AG20443 (cell line): ENCODE measurements around the gene NRF1.
"Not testable (repeated sequence)": the region's sequence is repeated elsewhere in the genome, so short reads cannot be mapped to it uniquely, and the experiment has no call there.

Source experiments
- DNase-seq: peaks from one replicate; pipeline ENCODE4 v3.0.0; 2012; ENCODE audit warnings: low spot score, mixed read lengths

The NRF1 gene

DNA sequence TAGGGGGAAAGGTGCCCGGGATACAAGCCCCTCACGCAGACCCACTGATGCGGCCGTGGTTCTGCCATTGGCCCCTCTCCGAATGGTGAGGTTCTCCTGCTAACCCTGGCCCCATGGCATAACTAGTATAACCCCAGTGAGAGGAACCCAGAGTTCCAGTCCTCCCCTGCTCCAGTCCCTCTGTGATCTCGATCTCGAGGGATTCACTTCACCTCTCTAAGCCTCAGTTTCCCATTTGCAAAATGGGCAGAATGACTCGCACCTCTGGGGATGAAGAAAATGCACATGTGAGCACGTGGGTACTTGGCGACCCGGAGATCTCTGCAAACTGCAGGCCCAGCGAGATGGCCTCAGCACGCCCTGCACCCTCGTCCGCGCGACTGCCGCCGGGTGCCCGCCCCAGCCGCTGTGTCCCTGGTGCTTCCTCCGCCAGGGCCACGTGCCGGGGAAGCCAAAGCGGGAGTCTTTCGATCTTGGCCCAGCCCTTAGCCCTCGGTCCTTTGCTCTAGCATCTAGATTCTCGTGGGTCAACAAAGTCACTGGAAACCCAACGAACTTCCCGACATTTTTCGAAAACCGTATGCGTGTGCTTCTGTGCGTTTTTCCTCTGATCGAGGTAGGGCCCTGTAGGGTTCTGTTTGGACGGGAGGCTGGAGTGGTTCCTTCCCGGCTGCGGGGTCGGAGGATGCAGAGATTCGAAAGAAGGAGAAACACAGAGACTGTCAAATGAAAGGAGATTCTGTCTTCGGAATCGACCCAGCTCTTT, 171.5 kb downstream of the NRF1 start:
- no peak for DNase-seq

DNA sequence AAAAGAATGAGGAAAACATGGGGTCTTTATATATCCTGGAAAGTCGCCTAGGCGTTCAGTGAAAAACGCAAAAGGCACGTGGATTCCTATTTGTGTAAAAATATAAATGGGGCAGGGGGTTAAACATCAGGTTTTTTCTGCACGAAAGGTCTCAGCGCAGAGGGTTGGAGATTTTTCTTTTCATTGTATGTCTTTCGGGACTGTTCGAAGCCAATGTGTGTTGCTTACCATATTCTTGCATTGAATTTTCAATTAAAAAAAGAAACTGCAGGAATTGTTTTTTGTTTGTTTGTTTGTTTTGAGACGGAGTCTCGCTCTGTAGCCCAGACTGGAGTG, 172.0 kb downstream of the NRF1 start:
- DNase-seq: no peak

DNA sequence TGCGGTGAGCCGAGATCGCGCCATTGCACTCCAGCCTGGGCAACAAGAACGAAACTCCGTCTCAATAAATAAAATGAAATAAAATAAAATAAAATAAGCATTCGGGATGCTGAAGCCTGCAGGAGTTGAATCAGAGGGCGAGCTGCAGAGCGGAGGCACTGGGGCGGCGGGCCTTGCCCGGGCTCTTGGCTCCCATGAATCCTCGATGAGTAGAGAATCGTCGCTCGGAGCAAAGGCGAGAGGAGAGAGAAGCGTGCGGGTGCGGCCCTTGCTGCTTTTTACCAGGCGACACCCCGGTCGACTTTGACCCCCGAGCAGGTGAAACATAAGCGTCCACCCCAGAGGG, 172.9 kb downstream of the NRF1 start:
- no peak for DNase-seq

DNA sequence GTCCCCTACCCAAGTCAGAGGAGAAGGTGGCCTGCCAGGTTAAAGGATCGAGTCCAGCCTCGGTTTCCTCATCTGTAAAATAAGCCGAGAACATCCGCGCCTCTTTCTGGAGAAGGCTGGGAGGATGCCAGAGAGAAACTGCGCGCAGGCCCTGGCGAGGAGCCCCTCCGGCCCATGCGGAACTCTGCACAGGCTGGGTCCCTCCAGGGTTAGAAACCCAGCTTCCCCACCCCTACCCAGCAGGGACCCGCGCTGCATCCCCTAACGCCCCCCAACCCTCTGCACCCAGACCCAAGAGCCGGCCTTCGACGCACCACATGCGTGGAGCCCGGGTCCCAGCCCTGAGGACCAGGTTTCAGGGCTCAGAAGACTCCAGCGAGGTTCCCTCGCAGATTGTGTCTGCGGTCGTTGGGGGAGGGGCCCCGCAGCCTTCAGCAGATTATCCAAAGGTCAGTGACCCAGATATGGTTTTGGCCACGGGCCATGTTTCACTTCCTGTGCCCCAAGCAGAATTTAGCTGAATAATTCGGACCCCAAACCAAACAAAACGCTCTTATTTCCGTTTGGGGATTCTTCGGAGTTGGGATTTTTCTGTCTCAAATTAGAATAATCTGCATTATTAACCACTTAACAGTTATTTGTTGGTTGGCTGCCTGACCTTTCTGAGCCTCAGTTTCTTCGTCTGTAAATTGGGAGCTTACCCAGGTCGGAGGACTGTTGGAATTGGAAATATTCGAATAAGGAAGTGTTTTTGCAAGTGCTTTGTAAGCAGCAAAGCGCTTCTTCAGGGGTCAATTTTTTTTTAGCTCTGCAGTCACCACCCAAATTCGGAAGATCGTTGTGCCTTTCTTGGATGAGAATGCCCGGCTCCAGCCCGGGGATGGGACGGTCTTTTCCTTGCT, 173.5 kb downstream of the NRF1 start:
- DNase-seq: no peak

DNA sequence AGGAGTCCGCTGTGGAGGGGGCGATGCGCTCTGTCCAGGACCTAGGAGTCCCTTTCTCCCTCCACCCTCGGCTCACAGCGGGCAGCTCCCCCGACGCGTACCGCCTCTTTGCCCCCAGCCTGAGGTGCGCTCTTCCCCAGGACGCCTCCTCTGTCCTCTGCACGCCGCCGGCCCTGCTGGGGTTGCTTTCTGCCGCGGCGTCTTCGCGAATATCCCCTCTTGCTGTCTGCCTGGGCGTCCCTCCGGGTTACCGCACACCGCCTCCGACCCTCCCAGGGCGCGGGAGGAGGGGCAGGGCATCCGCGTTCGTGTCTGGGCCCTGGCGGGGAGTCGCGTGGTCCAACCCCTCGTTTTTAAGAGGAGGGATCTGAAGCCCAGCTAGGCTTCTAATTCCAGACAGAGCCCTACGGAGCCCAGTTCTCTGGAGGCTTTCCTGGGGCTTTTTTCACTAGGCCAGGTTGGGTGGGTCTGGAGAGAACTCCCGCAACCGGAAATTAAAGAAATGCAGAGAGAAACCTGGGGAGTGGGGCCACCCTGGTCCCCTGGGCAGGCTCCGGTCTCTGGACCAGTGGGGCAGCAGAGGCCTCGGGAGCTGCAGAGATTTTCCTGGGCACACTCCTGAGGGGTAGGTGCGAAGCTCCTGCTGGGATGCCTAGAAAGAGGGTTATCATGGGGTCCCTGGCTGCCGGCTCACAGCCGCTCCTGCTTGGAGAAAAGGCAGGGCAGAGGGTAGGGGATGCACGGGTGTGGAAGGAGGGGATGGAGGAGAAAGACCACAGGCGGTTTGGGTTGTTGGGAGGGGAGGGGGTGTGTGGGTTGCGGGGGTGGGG, 174.4 kb downstream of the NRF1 start:
- DNase-seq: no peak

DNA sequence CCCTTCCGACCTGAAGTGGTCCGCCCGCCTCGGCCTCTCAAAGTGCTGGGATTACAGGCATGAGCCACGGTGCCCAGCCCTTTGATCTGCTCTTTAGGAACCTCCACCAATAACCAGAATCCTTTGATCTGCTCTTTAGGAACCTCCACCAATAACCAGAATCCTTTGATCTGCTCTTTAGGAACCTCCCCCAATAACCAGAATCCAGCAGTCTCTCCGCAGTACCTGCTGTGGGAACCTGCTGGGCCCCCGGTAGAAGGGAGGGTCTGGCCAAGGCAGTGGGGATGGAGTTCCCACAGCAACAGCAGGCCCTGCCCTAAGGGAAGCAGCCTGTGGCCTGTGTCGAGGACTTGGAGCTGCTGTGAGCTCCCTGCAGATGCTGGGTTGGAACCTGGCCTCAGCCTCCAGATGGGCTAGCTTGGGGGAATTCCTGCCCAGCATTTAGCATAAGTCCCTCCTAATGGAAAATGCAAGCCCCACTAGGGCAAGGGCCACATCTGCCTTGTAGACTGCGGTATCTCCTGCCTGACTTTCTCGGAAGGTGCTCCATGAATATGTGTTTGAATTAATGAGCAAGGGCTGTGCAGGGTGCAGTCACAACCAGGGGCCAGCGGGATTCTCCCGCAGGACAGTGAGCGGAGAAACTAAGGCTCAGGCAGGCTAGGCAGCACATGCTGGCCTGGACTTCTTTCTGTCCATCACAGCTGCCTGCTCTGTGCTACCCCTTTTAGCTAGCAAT, 175.5 kb downstream of the NRF1 start:
- DNase-seq: no peak

DNA sequence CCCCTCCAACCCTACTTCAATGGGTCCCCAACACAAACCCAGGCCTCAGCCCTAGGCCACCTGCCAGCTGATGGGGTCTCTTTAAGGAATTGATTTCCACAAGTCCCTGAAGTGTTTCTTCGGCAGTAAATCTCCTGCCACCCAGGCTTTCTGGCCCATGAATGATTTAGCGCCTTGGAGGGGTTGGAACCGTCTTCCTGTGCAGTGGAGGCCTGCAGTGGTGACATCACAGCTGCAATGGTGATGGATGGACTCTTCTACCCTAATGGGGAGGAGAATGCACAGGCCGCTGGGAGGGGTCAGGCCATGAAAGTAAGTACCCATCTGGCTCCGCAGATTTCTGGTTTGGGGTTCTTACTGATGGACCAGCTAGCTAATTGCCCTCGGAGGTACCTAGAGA, 177.5 kb downstream of the NRF1 start:
- no peak for DNase-seq

DNA sequence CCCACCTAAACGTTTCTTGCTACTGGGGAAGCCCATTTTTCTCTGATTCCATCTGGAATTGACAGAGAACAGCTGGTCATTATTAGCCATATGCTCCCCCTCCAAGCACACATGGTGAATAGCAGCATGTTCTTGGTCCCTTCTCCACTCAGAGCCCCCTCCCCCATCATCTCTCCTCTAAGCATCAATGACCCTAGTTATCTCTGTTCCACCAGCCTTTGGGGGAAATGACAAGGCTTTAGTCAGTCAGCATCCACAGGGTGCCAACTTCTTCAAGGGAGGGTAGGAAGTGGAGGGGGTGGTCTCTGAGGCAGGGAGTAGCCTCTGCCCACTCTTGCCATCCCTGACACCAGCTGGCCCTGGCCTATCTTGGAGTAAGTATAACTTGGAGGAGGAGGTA, 178.1 kb downstream of the NRF1 start:
- no peak for DNase-seq

DNA sequence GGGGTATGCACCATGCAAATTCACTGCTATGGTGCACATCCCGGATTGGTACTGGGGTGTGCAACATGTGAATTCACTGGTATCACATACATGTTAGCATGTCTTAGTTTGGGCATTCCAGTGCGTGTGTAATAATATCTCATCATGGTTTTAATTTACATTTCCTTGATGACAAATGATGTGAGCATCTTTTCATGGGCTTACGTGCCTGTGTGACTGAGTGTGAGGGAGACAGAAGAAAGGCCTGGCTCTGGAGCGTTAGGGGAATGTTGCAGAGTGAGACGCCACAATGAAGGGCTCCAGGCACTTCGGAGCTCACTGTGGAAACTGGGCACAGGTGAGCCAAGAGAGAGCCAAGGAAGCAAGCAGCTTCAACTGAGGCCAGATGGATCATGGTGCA, 178.6 kb downstream of the NRF1 start:
- DNase-seq: no peak

DNA sequence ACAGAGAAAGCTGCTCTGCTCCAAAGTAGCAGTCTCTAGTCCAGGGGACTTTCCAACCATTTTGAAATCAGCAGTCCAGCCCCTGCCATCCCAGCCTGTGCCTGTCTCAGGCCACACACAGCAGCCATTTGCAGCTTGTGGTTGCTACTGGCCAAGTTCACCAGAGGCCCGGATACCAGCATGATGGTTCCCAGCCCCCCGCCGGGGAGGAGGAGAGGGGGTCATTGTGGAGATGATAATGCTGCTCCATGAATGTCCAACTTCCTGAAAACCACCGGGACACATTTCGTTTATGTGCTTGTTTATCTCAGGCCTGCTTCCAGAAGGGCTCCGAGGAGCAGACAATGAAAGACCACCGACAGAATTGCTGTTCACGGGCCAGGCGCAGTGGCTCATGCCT, 181.2 kb downstream of the NRF1 start:
- DNase-seq: no peak

DNA sequence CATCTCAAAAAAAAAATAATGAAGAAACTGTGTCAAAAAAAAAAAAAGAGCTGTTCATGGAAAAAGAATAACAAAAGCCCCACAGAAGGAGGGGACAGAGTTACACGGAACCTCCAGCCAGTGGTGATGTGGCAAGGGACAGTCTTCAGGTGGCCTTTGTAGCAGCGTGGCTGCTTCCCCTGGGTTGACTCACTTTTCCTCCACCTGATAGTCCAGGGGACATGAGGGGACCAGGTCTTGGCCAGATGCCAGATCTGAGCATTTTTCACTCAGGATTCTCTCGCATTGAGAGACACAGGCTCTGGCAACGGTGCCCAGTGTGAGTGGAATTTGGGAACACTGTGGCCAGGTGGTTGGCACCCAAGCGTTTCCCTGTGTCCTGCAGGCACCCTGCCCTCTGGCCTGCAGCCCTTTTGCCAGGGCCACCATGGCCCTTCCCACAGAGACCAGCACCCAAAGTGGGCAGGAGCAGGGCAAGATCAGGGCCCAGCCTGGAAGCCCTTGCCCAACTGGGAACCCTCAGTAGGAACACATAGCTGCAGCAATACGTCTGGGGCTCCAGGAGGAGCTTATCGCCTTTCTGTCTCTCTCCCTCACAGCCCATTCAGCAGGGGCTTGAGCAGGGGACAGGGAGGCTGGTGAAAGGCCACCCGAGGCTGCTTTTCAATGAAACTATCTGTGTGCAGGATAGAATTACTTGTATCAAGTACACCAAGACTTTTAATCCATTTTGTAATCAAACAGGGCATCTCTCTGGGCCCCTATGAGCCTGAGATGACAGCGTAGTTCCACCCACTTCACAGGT, 182.2 kb downstream of the NRF1 start:
- DNase-seq: no peak

DNA sequence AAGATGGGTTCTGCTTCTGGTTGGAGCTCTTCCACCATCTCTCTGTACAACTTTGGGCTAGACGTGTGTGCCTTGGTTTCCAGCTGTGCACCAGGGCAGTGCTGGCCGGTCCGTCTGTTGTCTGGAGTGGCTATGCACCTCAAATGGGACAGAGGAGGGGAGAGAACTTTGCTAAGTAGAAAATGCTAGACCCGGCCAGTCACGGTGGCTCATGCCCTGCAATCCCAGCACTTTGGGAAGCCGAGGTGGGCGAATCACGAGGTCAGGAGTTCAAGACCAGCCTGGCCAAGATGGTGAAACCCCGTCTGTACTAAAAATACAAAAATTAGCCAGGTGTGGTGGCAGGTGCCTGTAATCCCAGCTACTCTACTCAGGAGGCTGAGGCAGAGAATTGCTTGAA, 182.9 kb downstream of the NRF1 start:
- not testable (repeated sequence) for DNase-seq

DNA sequence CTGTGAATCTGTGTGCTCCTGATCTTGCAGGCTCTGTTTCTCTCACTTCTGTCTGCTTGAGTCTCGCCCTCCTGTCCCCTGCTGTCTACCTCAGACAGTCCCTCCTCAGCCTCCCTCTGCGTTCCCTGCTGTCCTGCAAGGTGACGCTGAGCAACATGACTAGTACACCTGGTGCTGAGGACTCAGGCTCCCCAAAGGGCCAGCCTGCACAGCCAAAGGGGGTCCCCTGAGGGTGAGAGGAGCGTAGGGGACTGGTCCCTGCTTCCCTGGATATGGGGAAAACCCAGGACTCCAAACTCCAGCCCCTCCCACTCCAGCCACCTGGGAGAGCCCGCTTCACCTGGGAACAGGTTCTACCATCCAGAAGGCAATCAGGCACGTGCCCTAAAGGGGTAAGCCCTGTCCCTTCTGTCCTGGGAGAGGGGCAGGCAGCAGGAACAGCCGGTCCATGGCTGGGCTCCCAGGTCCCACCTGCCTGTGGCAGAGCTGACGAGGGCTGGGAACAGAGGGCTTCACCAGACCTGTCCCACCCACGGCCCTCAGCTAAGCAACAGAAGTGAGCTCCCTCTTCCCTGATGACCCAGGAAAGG, 184.8 kb downstream of the NRF1 start:
- no peak for DNase-seq

DNA sequence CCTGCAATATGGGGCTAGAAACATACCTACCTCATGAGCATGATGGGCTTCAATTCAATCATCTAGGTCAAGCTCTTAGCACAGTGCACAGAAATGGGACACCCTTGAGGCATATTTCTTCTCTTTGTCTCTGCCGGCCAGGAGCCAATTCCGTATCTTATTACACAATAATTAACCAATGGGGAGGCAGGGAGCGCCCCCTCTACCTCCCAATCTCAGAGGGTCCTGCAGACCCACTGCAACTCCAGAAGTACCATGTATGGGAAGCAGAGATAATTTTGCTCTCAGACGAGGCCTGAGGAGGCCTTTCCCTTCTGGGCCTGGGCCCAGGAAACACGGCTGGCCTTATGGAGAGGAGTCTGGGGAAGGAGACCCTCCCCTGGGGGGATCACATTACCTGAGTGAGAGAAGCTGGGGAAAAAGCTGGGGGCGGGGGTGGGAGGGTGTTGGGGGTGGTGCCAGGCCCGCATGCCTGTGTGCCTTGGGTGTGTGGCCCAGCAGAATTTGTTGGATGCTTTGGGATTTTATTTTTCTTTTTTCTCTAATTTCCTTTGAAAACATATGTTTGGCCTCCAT, 185.8 kb downstream of the NRF1 start:
- DNase-seq: no peak

DNA sequence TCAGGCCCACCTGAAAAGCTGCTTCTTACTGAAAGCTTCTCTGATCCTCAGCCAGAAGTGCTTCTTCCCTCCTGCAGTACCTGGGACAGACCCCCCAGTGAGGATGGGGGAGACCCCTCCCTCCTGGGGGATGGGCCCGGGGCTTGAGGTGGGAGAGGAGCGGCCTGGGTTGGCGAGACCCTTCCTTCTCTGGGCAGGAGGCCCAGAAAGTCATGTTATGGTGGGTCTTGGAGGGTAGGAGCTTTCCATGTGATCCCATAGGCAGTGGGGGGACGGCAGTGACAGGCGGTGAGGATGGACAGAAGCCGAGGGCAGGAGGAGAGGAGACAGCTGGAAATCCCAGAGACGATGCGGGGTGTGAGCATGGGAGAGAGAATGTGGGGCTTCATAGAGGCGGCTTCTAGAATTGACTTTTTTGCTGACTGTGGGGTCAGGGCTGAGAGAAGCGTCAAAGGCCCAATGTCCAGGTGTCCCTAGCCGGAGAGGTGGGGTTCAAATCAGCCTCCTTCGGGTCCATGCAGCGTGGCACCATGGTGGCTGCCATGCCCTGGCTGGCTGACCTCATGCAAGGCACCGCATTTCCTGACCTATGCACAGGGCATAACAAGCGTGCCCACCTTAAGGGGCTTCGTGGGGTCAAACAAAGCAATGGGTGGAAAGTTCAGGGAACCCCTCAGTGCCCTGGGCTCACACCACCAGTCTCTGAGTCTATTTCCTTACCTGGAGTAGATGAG, 187.3 kb downstream of the NRF1 start:
- DNase-seq: peak; percentile 6

DNA sequence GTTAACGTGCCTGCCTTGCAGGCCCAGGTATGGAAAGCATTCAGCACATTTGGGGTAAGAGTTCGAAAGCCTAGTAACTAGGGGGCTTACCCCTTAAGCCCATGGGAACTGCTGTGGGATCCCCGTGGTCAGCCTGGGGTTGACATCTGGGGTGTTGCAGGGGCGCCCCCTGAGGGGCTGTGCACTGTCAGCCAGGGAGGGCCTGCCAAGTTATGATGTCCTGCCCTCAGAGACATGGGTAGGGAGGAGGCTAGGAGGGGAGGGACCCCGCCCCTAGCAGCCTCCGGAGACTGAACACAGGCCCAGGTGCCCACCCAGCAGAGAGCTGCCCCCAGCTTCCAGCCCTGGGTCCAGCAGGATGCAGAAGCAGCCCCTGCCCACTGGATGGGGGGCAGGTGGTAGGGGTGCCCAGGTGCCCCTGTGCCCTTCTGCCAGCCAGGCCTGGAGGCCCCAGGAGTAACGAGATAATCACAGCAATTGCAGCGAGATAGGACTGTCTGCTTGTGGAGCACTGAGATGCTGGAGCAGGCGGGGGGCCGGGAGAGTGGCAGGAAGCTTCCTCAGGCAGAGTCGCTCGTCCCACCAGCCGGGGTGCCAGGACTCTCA, 187.9 kb downstream of the NRF1 start:
- peak; percentile 5 for DNase-seq

DNA sequence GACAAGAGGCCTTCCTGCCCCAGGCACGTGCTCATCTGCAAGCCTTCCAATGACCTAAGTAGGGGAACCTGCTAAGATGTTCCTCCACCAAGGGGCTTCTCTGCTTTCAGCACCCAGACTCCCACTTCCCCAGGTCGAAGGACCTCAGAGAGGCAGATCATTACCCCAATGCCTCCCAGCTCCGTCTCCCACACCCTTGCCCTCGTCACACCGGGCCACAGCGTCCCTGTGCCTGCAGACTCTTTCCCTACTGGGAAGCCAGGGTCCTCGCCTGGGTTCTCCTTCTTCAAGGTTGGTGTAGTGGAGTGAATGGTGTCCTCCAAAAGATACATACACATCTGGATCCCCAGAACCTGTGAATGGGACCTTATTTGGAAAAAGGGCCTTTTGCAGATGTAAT, 189.4 kb downstream of the NRF1 start:
- no peak for DNase-seq

DNA sequence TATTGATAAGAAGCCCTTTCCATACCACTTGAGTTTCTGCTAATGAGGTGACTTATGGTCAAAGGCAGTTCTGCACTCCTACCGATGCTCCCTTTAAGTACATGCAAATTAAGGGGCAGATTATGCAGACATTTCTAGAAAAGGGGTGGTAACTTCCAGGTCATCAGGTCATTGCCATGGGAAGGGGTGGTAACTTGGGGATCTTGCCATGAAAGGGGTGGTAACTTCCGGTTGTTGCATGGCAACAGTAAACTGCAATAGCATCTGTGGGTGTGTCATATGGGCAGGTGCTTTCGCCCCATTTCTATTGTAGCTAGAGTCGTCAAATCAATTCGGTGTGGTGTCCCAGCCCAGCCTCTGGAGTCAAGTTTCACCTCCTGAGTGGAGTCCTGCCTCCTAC, 190.4 kb downstream of the NRF1 start:
- DNase-seq: no peak

DNA sequence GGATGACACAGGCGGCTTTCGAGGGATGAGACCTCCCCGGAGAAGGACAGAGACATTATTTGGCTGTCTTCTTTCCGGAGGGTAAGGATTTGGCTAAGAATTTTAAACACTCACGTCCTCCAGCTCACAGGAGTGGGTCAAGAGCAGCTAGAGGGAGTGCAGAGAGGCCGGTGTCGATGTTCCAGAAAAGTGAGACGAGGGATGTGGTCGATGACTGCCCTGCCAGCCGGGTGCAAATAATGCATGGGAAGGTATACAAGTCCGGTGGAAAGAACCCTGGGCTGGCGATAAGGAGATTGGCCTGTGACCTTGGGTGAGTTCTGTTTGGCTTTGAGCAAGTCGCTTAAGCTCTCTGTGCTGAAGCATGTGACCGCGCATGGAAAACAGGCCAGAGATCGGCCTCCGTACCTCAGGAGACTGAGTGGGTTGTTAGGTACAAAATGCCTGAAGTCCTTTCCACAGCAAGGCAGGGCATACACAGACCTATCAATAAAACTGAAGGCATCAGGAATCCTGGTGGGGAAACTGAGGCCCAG, 192.1 kb downstream of the NRF1 start:
- DNase-seq: no peak
